Parietal lobe (tissue), 1 donor: Measurements from ENCODE around the gene TBL1Y. TPM values are rescaled to one million over a fixed set of nuclear protein-coding genes. Genes with fewer than 3 reads are reported as not detected.

Experiments used
- total RNA-seq: library from RNA; depleted of rRNA; stranded (reverse); fragments of >200 nt; gene quantifications from one replicate; pipeline ENCODE4 v1.2.3, GENCODE V29; 2014

The TBL1Y gene
- total RNA-seq = 1.9 TPM

GRCh38 chrY:6910372-6911252 is at the start of gene TBL1Y:
Gene TBL1Y, plus strand, starts transcription at chrY:6910697. Its CDS starts 114,388 bp downstream, at chrY:7025085.

GRCh38 chrY:6911253-6911881 is 870 bp downstream of the TBL1Y start, which contains the start of gene AMELY:
Gene AMELY, minus strand, starts transcription at chrY:6911752. Its CDS starts 39,144 bp downstream, at chrY:6872608.

Other genes starting within 250 kb of the TBL1Y start
- gene AMELY, start 1.1 kb downstream of the TBL1Y start, total RNA-seq = not detected